COLO829 (cell line): ENCODE results near the gene PSPH.
"Not testable (repeated sequence)": the region's sequence is repeated elsewhere in the genome, so short reads cannot be mapped to it uniquely, and the experiment has no call there.

ENCODE experiments used
- DNase-seq: peaks from one replicate; pipeline ENCODE4 v3.0.0; 2012; ENCODE audit warnings: low spot score

Gene PSPH

DNA sequence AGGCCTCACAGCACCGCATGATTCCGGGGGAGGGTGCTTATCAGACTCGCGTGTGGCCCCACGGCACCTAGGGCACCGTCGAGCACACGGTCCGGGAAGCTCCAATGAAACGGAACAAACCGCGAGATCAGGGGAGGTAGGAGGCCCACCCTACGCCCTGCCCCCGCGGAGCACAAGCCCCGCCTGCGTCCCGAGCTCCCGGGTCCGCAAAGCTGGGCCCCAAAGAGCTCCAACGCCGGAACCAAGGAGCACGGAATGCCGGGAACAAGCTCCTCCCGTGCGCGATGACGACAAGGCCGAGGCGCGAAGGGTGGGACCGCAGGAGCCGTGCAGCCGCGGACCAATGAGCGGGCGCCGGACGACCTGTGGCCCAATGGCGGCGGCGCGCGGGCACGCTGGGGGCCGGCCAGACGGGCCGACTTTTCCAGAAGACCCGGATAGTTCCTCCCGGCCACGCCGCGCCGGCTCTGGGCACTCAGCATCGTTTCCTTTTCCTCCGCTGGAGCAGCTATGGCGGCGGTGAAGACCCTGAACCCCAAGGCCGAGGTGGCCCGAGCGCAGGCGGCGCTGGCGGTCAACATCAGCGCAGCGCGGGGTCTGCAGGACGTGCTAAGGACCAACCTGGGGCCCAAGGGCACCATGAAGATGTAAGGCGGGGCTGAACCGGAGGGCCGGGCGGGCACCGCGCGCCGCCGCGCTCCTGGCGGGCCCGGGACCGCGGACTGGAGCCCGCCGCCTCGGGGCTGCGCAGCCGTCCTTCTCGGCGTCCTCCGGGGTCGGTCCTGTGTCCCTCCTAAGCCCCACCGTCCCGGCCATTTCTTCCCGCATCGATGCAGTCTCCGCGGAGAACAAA is at the start of gene PSPH, which contains the start of gene CCT6A:
Gene PSPH, minus strand, starts transcription at position 106 of the 853 bp plus-strand sequence. CDS start 30,232 bp downstream, outside the sequence.
Gene CCT6A, plus strand, starts transcription at position 427 of the 853 bp plus-strand sequence. Its CDS starts 84 bp downstream, at position 511.
- DNase-seq, result peak; percentile 94

DNA sequence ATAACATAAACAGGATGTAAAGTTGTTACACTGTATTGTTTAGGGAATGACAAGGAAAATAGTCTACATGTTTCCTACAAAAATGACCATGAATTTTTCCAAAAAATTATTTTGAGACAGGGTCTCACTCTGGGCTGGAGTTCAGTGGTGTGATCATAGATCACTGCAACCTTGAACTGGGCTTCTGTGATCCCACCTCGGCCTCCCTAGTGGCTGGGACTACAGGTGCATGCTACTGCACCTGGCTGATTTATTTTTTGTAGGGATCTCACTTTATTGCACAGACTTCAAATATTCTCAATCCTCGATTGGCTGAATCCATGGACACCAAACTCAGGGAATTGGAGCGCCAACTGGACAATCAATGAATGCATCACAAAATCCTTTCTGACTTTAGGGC is 48.4 kb upstream of the PSPH start:
- no peak for DNase-seq

GRCh38 chr7:56098187-56099008 is 47.2 kb upstream of the PSPH start:
- not testable (repeated sequence) for DNase-seq

- no peak for DNase-seq
These were observed 46.5 kb upstream of the PSPH start for GRCh38 chr7:56097700-56098099.

DNA sequence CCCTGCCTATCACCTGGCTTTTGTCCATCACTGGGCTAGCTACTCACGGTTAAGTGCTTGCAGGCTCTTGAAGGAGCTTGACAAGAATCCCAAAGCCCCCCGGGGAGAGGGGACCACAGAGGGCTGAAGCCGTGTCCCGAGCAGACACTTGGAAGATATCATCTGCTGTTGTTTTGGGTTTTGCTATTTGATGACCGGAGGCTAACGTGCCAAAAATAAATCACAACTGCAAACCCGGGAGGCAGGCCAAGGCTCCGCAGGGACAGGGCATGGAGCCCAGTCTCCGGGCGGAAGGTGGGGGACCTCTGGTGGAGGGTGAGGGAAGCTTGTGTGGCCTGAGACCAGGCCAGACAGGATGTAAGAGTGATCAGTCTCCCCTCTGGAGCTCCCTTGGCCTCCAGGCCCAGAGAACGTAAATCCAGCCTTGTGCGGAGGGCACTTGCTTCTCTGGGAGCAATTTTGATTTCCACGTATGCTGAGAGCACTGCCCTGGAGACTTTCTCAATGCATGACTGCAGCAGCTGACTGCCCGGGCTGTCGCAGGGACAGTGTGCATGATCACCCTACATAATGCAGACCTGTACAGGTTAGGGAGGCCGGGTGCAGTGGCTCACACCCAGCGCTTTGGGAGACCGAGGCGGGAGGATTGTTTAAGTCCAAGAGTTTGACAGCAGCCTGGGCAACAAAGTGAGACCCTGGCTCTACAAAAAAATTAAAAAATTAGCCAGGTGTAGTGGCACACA is 41.7 kb upstream of the PSPH start, which contains the start of gene PHKG1:
Gene PHKG1, minus strand, starts transcription at position 164 of the 743 bp plus-strand sequence. CDS start 4,011 bp downstream, outside the sequence.
- peak; percentile 82 for DNase-seq

DNA sequence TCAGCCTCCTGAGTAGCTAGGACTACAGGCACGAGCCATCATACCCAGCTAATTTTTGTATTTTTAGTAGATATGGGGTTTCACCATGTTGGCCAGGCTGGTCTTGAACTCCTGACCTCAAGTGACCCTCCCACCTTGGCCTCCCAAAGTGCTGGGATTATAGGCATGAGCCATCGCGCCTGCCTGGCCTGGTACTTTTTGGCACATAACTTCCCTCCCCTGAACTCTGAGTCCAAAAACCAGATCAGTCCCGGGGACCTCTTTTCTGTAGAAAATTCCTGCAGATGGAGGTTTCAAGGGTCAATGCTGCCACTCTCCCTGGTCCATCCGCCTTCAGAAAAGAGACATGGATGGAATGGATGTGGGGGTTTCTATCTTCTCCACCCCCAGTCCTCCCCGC is 41.1 kb upstream of the PSPH start:
- DNase-seq, result not testable (repeated sequence)

DNA sequence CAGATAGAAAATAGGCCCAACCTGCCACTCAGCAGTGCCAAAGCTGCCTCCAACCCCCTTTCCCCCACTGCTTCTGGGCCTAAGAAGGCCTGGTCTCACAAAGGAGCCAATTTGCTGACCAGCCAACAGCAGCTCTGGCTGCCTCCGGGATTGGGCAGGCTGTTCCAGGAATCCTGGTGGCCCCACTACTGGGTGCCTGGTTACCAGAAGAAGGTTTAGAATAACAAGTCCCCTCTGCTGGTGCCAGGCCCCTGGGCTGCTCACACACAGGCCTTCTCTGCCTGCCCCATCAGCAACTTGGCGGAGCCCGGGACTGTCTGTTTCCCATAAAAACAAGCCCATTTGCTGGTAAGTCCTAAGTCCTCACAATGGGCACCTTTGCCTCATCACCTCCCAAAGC is 40.3 kb upstream of the PSPH start:
- no peak for DNase-seq

GRCh38 chr7:56087445-56087844 is 36.2 kb upstream of the PSPH start:
- no peak for DNase-seq

- DNase-seq, result no peak
These were observed 35.5 kb upstream of the PSPH start for GRCh38 chr7:56086761-56087160.

GRCh38 chr7:56083150-56083785 is 32.0 kb upstream of the PSPH start:
- no peak for DNase-seq

- no peak for DNase-seq
These were observed 30.5 kb upstream of the PSPH start for GRCh38 chr7:56081626-56082340.

GRCh38 chr7:56080726-56081435 is 29.6 kb upstream of the PSPH start:
- DNase-seq, result not testable (repeated sequence)

DNA sequence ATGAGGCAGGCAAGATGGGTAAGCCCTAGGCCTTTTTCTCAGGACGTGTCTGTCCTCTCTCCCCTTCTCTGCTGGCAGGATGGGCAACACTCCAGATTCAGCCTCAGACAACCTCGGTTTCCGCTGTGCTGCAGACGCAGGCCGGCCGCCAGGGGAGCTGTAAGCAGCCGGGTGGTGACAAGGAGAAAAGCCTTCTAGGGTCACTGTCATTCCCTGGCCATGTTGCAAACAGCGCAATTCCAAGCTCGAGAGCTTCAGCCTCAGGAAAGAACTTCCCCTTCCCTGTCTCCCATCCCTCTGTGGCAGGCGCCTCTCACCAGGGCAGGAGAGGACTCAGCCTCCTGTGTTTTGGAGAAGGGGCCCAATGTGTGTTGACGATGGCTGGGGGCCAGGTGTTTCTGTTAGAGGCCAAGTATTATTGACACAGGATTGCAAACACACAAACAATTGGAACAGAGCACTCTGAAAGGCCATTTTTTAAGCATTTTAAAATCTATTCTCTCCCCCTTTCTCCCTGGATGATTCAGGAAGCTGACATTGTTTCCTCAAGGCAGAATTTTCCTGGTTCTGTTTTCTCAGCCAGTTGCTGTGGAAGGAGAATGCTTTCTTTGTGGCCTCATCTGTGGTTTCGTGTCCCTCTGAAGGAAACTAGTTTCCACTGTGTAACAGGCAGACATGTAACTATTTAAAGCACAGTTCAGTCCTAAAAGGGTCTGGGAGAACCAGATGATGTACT is 28.4 kb upstream of the PSPH start:
- DNase-seq, result no peak

DNA sequence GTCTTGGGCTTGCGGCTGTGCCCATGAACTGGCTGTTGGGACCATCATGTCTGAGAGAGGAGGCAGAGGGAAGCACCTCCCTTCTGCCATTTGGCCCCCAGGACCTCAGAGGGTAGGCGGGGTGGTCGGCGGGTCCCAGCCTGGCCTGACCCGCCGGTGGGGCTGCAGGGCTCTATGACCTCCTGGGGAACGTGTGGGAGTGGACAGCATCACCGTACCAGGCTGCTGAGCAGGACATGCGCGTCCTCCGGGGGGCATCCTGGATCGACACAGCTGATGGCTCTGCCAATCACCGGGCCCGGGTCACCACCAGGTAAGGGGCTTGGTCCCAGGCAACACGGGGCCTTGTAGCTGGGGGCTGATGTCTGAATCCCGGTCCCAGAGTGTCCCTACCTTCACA is 27.0 kb upstream of the PSPH start:
- DNase-seq, result no peak

- DNase-seq, result no peak
These were observed 26.4 kb upstream of the PSPH start for GRCh38 chr7:56077681-56078080.

DNA sequence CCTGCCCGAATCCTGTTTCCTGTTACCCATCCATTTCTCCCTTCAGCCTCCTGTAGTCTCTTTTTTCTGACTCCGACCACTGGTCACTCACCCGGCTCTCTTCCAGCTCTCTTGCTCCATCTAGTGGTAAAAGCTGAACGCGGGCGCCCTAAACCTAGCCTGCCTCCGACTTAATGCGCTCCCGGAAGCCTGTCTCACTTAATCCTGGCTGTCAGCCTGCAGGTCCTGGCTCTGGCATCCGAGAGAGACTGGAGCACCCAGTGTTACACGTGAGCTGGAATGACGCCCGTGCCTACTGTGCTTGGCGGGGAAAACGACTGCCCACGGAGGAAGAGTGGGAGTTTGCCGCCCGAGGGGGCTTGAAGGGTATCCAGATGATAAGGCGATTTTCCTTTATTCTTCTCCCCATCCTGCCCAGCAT is 23.1 kb upstream of the PSPH start:
- peak; percentile 77 for DNase-seq

DNA sequence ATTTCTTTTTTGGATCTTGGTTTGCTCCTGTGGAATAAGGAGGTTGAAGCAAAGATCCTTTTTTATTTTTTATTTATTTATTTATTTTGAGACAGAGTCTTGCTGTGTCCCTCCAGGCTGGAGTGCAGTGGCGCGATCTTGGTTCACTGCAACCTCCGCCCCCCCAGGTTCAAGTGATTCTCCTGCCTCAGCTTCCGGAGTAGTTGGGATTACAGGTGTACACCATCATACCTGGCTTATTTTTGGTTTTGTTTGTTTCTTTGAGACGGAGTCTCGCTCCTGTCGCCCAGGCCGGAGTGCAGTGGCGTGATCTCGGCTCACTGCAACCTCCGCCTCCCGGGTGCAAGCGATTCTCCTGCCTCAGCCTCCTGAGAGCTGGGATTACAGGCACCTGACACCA is 15.1 kb upstream of the PSPH start:
- not testable (repeated sequence) for DNase-seq

DNA sequence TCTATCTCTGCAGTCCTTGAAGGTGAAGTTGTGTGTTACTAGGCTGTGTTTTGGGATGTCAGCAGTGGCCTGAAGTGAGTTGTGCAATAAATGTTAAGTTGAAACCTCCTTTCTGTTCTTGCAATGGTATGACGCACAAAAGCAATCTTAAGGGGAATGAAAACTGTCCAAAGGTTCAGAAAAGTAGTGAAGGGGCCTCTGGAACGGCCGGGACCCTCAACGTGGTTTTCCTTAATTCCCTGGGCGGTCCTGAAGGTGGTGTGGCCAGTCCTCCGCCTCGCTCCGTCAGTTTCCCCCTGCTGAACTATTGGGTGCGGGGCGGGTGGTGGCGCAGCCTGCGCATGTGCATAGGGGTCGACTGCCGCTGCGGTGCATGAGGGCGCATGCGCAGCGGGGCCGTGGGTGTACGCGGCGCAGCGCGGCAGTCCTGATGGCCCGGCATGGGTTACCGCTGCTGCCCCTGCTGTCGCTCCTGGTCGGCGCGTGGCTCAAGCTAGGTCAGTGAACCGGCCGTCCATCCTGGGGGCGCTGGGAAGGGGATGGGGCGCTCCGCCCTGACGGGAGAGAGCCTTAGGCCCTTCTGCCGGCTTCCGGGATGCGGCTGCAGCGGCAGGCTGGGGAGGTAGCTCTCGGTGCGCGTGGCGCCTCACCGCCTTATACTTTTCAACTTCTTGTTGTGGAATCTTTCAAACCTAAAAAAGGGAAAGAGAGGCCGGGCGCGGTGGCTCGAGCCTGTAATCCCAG is 12.8 kb upstream of the PSPH start, which contains the start of gene SUMF2:
Gene SUMF2, plus strand, starts transcription at position 405 of the 744 bp plus-strand sequence. Its CDS starts 26 bp downstream, at position 431.
- DNase-seq, result peak; percentile 97

DNA sequence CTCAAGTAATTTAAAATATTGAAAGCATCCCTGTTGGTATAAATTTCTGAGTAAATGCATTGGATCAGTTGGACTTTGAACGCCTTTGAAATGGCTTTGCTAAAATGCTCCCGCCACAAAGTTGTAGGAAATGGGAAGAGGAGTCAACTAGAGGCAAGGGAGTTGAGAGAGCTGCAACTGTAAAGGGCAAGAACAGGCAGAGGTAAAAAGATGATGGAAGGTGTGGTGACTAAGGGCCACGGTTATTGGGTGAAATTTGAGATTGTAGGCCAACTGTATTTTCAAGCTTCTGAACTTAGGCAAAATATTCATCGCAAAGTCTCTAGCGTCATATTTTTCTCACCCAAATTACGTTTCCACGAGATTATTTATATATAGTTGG is 12.2 kb upstream of the PSPH start:
- no peak for DNase-seq
